ENCODE data around the gene UBE2S. TPM values are rescaled to one million over a fixed set of nuclear protein-coding genes. Genes with fewer than 3 reads are reported as not detected.

The UBE2S gene
- total and polyA plus RNA-seq, 4 donors: 11.3 to 25.6 (median 20.0) TPM

- no peaks in the 10 kb centered on the region for H3K27me3 ChIP-seq (ENCODE audit: control insufficient read depth in 3 of 3, insufficient read depth in 3 of 3, low read length in 2 of 3)
- ATAC-seq (ENCODE audit: insufficient read depth, low FRiP score) (no peak), DNase-seq (no peak)
- H3K36me3 ChIP-seq (ENCODE audit: control insufficient read depth in 4 of 4, insufficient read depth in 4 of 4, low read length in 4 of 4): peaks cover 4 to 22% (median 15%) of the 10 kb centered on the region in 4 donors
- peaks cover 0 to 2% (median 0%) of the 10 kb centered on the region in 4 donors for H3K9me3 ChIP-seq (ENCODE audit: control insufficient read depth in 4 of 4, insufficient read depth in 3 of 4, low read length in 3 of 4)
- peaks cover 0 to 2% (median 0%) of the 10 kb centered on the region in 5 donors for H3K4me1 ChIP-seq (ENCODE audit: control insufficient read depth in 5 of 5, insufficient read depth in 5 of 5, low read length in 5 of 5)
- 36 to 61% methylated on average over 12 of the region's 12 CpGs for WGBS, 2 donors
- H3K27ac ChIP-seq (ENCODE audit: low read depth in 1 of 2, low read length in 1 of 2): no peak overlapping the region
- no peak overlapping the region for H3K4me3 ChIP-seq
- TF ChIP-seq CTCF (IDR thresholded peaks at IDR 0.05; ENCODE audit: control extremely low read depth, extremely low read depth): no peak
- H3K9ac ChIP-seq (ENCODE audit: insufficient read depth in 1 of 2, low read length in 2 of 2): no peak overlapping the region
Measured at GRCh38 chr19:55398200-55398925, 9.2 kb downstream of the UBE2S start.

- peaks cover 1 to 32% (median 14%) of the 10 kb centered on the region in 4 donors for H3K36me3 ChIP-seq (ENCODE audit: control insufficient read depth in 4 of 4, insufficient read depth in 4 of 4, low read length in 4 of 4)
- 78 to 83% methylated on average over 18 of the region's 18 CpGs for WGBS, 2 donors
- H3K9me3 ChIP-seq (ENCODE audit: control insufficient read depth in 4 of 4, insufficient read depth in 3 of 4, low read length in 3 of 4): peaks cover 0 to 1% (median 0%) of the 10 kb centered on the region in 4 donors
- no peak overlapping the region for H3K4me3 ChIP-seq
- DNase-seq (no peak), ATAC-seq (ENCODE audit: insufficient read depth, low FRiP score) (no peak)
- H3K27ac ChIP-seq (ENCODE audit: low read depth in 1 of 2, low read length in 1 of 2): no peak overlapping the region
- no peaks in the 10 kb centered on the region for H3K27me3 ChIP-seq (ENCODE audit: control insufficient read depth in 3 of 3, insufficient read depth in 3 of 3, low read length in 2 of 3)
- TF ChIP-seq CTCF (IDR thresholded peaks at IDR 0.05; ENCODE audit: control extremely low read depth, extremely low read depth): no peak
- peaks cover 0 to 9% (median under 1%) of the 10 kb centered on the region in 5 donors for H3K4me1 ChIP-seq (ENCODE audit: control insufficient read depth in 5 of 5, insufficient read depth in 5 of 5, low read length in 5 of 5)
- H3K9ac ChIP-seq (ENCODE audit: insufficient read depth in 1 of 2, low read length in 2 of 2): no peak overlapping the region
Measured at GRCh38 chr19:55392820-55393761, 14.5 kb downstream of the UBE2S start.

GRCh38 chr19:55391702-55392615 is 15.6 kb downstream of the UBE2S start:
- no peaks in the 10 kb centered on the region for H3K27me3 ChIP-seq (ENCODE audit: control insufficient read depth in 3 of 3, insufficient read depth in 3 of 3, low read length in 2 of 3)
- no peak overlapping the region for H3K9ac ChIP-seq (ENCODE audit: insufficient read depth in 1 of 2, low read length in 2 of 2)
- no peak for ATAC-seq (ENCODE audit: insufficient read depth, low FRiP score)
- peaks cover 0 to 1% (median 0%) of the 10 kb centered on the region in 4 donors for H3K9me3 ChIP-seq (ENCODE audit: control insufficient read depth in 4 of 4, insufficient read depth in 3 of 4, low read length in 3 of 4)
- H3K27ac ChIP-seq (ENCODE audit: low read depth in 1 of 2, low read length in 1 of 2): no peak overlapping the region
- H3K36me3 ChIP-seq (ENCODE audit: control insufficient read depth in 4 of 4, insufficient read depth in 4 of 4, low read length in 4 of 4): peaks cover 3 to 41% (median 20%) of the 10 kb centered on the region in 4 donors
- 83 to 86% methylated on average over 18 of the region's 18 CpGs for WGBS, 2 donors
- TF ChIP-seq CTCF (IDR thresholded peaks at IDR 0.05; ENCODE audit: control extremely low read depth, extremely low read depth): no peak
- H3K4me1 ChIP-seq (ENCODE audit: control insufficient read depth in 5 of 5, insufficient read depth in 5 of 5, low read length in 5 of 5): peaks cover 6 to 20% (median 11%) of the 10 kb centered on the region in 5 donors
- no peak overlapping the region for H3K4me3 ChIP-seq
- no peak for DNase-seq
